ENCODE results near the gene LAMB1. TPM values are rescaled to one million over a fixed set of nuclear protein-coding genes. Genes with fewer than 3 reads are reported as not detected.

The LAMB1 gene
- total RNA-seq, 1 experiment from 2014 or later = 32.0 TPM

- Histone ChIP-seq H3K4me3 (replicated peaks in 1 of 2; ENCODE audit: low read depth in 1 of 2, low read length in 2 of 2) (no peak overlapping the region), H3K9ac (ENCODE audit: low read length) (no peak overlapping the region), H3K9me2 (ENCODE audit: insufficient read depth) (no peaks in the 10 kb centered on the region), H3K79me2 (ENCODE audit: insufficient read depth, low read length) (no peaks in the 10 kb centered on the region), H2AFZ (ENCODE audit: low read depth, low read length, poor library complexity, severe bottlenecking) (no peak overlapping the region), H3K27me3 (ENCODE audit: insufficient read depth, low read length) (no peaks in the 10 kb centered on the region), H3K4me1 (ENCODE audit: control insufficient read depth in 1 of 2, insufficient read depth in 2 of 2, low read length in 2 of 2) (no peaks in the 10 kb centered on the region; a peak in 1 of 4 replicates), H3K36me3 (ENCODE audit: control insufficient read depth in 1 of 2, insufficient read depth in 2 of 2, low read length in 2 of 2) (peaks cover 5 to 10% of the 10 kb centered on the region in 2 experiments; a peak in 2 of 4 replicates), H3K9me3 (ENCODE audit: control insufficient read depth in 1 of 2, insufficient read depth in 1 of 2, low read depth in 1 of 2, low read length in 2 of 2) (no peaks in the 10 kb centered on the region), H3K27ac (ENCODE audit: low read depth, low read length) (no peak overlapping the region), H3K4me2 (ENCODE audit: low read length) (no peak overlapping the region), H4K20me1 (ENCODE audit: insufficient read depth) (no peaks in the 10 kb centered on the region)
- ChIA-PET RAD21 (ENCODE audit: low non-redundant PET in 1 of 2, low total read pairs in 2 of 2, uncharacterized antibody in 2 of 2, unreplicated experiment in 2 of 2) (no interaction called here), CTCF (no interaction called here), POLR2A (no interaction called here)
- DNase-seq (ENCODE audit: low read depth, low spot score) = no peak
- no peak for ATAC-seq
- intact Hi-C loops (cut with micrococcal nuclease) = no loop called here
- BruUV-seq (replicated peaks) = no TSS peak
- TF ChIP-seq ATF3 (IDR thresholded peaks at IDR 0.05) = no peak
- no peak for TF ChIP-seq POLR2AphosphoS5 (IDR thresholded peaks at IDR 0.05; ENCODE audit: low read depth, low read length)
- no peak for TF ChIP-seq YY1 (IDR thresholded peaks at IDR 0.05; ENCODE audit: extremely low read depth, insufficient replicate concordance, low read depth, low read length)
- no peak for TF ChIP-seq ZBTB33 (IDR thresholded peaks at IDR 0.05; ENCODE audit: extremely low read depth, insufficient replicate concordance, low read length)
- no peak for TF ChIP-seq ZNF274 (IDR thresholded peaks at IDR 0.05; ENCODE audit: low read depth, low read length)
- no peak for TF ChIP-seq REST (IDR thresholded peaks at IDR 0.05; ENCODE audit: low read depth)
- TF ChIP-seq EGR1 (IDR thresholded peaks at IDR 0.05; ENCODE audit: low read depth) = no peak
- TF ChIP-seq RAD21 (IDR thresholded peaks at IDR 0.05; ENCODE audit: low read depth) = no peak
- TF ChIP-seq EZH2phosphoT487 (IDR thresholded peaks at IDR 0.05; ENCODE audit: borderline replicate concordance) = no peak
- TF ChIP-seq EZH2 (IDR thresholded peaks at IDR 0.05) = no peak
- TF ChIP-seq FOSL1 (IDR thresholded peaks at IDR 0.05; ENCODE audit: low read depth) = no peak
Observed at GRCh38 chr7:107976620-107977019, 26.3 kb downstream of the LAMB1 start.

Measured in HCT116 (cell line).